ENCODE data around the gene ZSWIM4. TPM values are rescaled to one million over a fixed set of nuclear protein-coding genes. Genes with fewer than 3 reads are reported as not detected.
A peak's percentile ranks its signal among the peaks of the same experiment; 100 is the strongest.

Gene ZSWIM4
- polyA plus RNA-seq, 1 of the 3 experiments (the other 2 are of a cell fraction) = 4.7 TPM

- peak; percentile 95 for TF ChIP-seq NFIC (IDR thresholded peaks at IDR 0.05; ENCODE audit: borderline replicate concordance)
- peak; percentile 44 for TF ChIP-seq TCF12 (IDR thresholded peaks at IDR 0.05)
- peak; percentile 86 for TF ChIP-seq FOSL2 (IDR thresholded peaks at IDR 0.05; ENCODE audit: borderline replicate concordance, low read depth)
- no peak for TF ChIP-seq SMC3 (IDR thresholded peaks at IDR 0.05; ENCODE audit: low read depth, low read length)
- TF ChIP-seq RAD21 (IDR thresholded peaks at IDR 0.05; ENCODE audit: low read length) = no peak
- no peak for TF ChIP-seq NRF1 (IDR thresholded peaks at IDR 0.05; ENCODE audit: low read depth, low read length)
- TF ChIP-seq EP300 (IDR thresholded peaks at IDR 0.05; ENCODE audit: borderline replicate concordance in 1 of 2, low read depth in 1 of 2, low read length in 1 of 2) = peak; percentile 23 to 55; a peak in 2 of 4 replicates
- TF ChIP-seq GATA2 (CRISPR knock-in tag; IDR thresholded peaks at IDR 0.05) = no peak
- TF ChIP-seq GABPA (IDR thresholded peaks at IDR 0.05; ENCODE audit: low read depth) = no peak
- TF ChIP-seq POLR2AphosphoS5 (IDR thresholded peaks at IDR 0.05; ENCODE audit: low read depth, low read length) = no peak; the same call in 1 of the 2 replicates
- no peak; the same call in 1 of the 2 replicates for TF ChIP-seq RCOR1 (IDR thresholded peaks at IDR 0.05; ENCODE audit: low read length)
- TF ChIP-seq ELF1 (IDR thresholded peaks at IDR 0.05) = no peak
- no peak for TF ChIP-seq IRF3 (IDR thresholded peaks at IDR 0.05; ENCODE audit: low read depth, low read length)
- no peak for TF ChIP-seq MAX (IDR thresholded peaks at IDR 0.05; ENCODE audit: low read depth)
- 0 out of 2 replicates have a peak, but pooled peaks have one; percentile 9 for TF ChIP-seq TEAD4 (IDR thresholded peaks at IDR 0.05; ENCODE audit: borderline replicate concordance, insufficient read depth)
- TF ChIP-seq PBX3 (IDR thresholded peaks at IDR 0.05) = peak; percentile 67
- TF ChIP-seq ZBTB33 (IDR thresholded peaks at IDR 0.05; ENCODE audit: borderline replicate concordance, low read depth) = 0 out of 2 replicates have a peak, but pooled peaks have one; percentile 20
- peak; percentile 27 for TF ChIP-seq CHD2 (IDR thresholded peaks at IDR 0.05; ENCODE audit: low read length, partially characterized antibody)
- TF ChIP-seq RFX5 (IDR thresholded peaks at IDR 0.05; ENCODE audit: low read length) = peak; percentile 64; the same call in 1 of the 2 replicates
Observed at GRCh38 chr19:13846557-13847406, 51.5 kb downstream of the ZSWIM4 start (continued).

All from SK-N-SH (cell line).